ENCODE measurements around the gene ATP2B3.

Gene ATP2B3

GRCh38 chrX:153517423-153517822 lies at the start of gene ATP2B3:
Gene ATP2B3, plus strand, starts transcription at chrX:153517642. Its CDS starts 18,606 bp downstream, at chrX:153536248.
- no peak for DNase-seq

GRCh38 chrX:153468008-153468580 lies 49.3 kb upstream of the ATP2B3 start:
- DNase-seq = no peak

- DNase-seq = no peak
Observed at GRCh38 chrX:153469811-153470410, 47.5 kb upstream of the ATP2B3 start.

- DNase-seq = peak; percentile 85
Observed at GRCh38 chrX:153470411-153471363, 46.8 kb upstream of the ATP2B3 start, which contains the start of gene HAUS7. Gene HAUS7, minus strand, starts transcription at chrX:153470576. Its CDS starts 19 bp downstream, at chrX:153470557.

GRCh38 chrX:153471663-153472280 lies 45.7 kb upstream of the ATP2B3 start:
- no peak for DNase-seq

- DNase-seq = no peak
Observed at GRCh38 chrX:153473126-153473525, 44.3 kb upstream of the ATP2B3 start.

- DNase-seq = no peak
Observed at GRCh38 chrX:153474266-153474665, 43.2 kb upstream of the ATP2B3 start.

- DNase-seq = peak; percentile 60
Observed at GRCh38 chrX:153474718-153475117, 42.7 kb upstream of the ATP2B3 start.

GRCh38 chrX:153475271-153475670 lies 42.2 kb upstream of the ATP2B3 start:
- no peak for DNase-seq

- DNase-seq = no peak
Observed at GRCh38 chrX:153475751-153476281, 41.6 kb upstream of the ATP2B3 start.

GRCh38 chrX:153476666-153477363 lies 40.6 kb upstream of the ATP2B3 start:
- DNase-seq = no peak

GRCh38 chrX:153477364-153477857 lies 40.0 kb upstream of the ATP2B3 start:
- no peak for DNase-seq

- no peak for DNase-seq
Observed at GRCh38 chrX:153477901-153478300, 39.5 kb upstream of the ATP2B3 start.

- DNase-seq = no peak
Observed at GRCh38 chrX:153478746-153479145, 38.7 kb upstream of the ATP2B3 start.

GRCh38 chrX:153481043-153481442 lies 36.4 kb upstream of the ATP2B3 start:
- DNase-seq = no peak

GRCh38 chrX:153482376-153483015 lies 34.9 kb upstream of the ATP2B3 start:
- no peak for DNase-seq

- no peak for DNase-seq
Observed at GRCh38 chrX:153485396-153486080, 31.9 kb upstream of the ATP2B3 start.

- no peak for DNase-seq
Observed at GRCh38 chrX:153486171-153486570, 31.3 kb upstream of the ATP2B3 start.

- no peak for DNase-seq
Observed at GRCh38 chrX:153487590-153488071, 29.8 kb upstream of the ATP2B3 start.

- DNase-seq = no peak
Observed at GRCh38 chrX:153488231-153488914, 29.1 kb upstream of the ATP2B3 start.
